Fibroblast of lung (primary cell): ENCODE results near the gene VCAM1. TPM values are rescaled to one million over a fixed set of nuclear protein-coding genes. Genes with fewer than 3 reads are reported as not detected.

ENCODE experiments used
- DNase-seq, 2 donors: peaks; one replicate each; pipeline versions ENCODE4 v3.0.0 to v3.0.0-alpha.2; 2010; ENCODE audit warnings: low read depth in 2 of 2
- H2AFZ ChIP-seq: 2 replicates; pipeline ENCODE4 v1.5.1; 2012; ENCODE audit warnings: low read length, control low read depth, inconsistent platforms
- H3K27ac ChIP-seq: 2 replicates; pipeline ENCODE4 v1.5.1; 2011; ENCODE audit warnings: low read length, control low read depth; ENCODE audit not compliant: insufficient read depth
- H3K27me3 ChIP-seq: 2 replicates; pipeline ENCODE4 v1.5.1; 2011; ENCODE audit warnings: mild to moderate bottlenecking, low read length; ENCODE audit not compliant: control insufficient read depth, insufficient read depth
- H3K36me3 ChIP-seq: 2 replicates; pipeline ENCODE4 v1.5.1; 2011; ENCODE audit warnings: low read length; ENCODE audit not compliant: control insufficient read depth, insufficient read depth
- H3K4me1 ChIP-seq: 2 replicates; pipeline ENCODE4 v1.5.1; 2011; ENCODE audit warnings: low read length; ENCODE audit not compliant: control insufficient read depth, insufficient read depth; ENCODE audit errors: extremely low read depth
- H3K4me2 ChIP-seq: 2 replicates; pipeline ENCODE4 v1.5.1; 2011; ENCODE audit warnings: low read length, control low read depth; ENCODE audit not compliant: insufficient read depth; ENCODE audit errors: extremely low read depth
- H3K4me3 ChIP-seq, 4 experiments: fragments of 200-600 bp in 1 of 4; sonication (generic) in 1 of 4; replicated peaks in 1 of 4; 2 replicates each; pipeline ENCODE4 v1.5.1; 2011 to 2016; ENCODE audit warnings: low read length in 4 of 4, low read depth in 3 of 4, mild to moderate bottlenecking in 3 of 4, control low read depth in 2 of 4, inconsistent platforms in 1 of 4, mixed read lengths in 1 of 4; ENCODE audit not compliant: insufficient read depth in 1 of 4; ENCODE audit errors: control extremely low read depth in 1 of 4
- H3K79me2 ChIP-seq: 2 replicates; pipeline ENCODE4 v1.5.1; 2012; ENCODE audit warnings: mild to moderate bottlenecking, low read length, inconsistent platforms; ENCODE audit not compliant: control insufficient read depth, insufficient read depth
- H3K9ac ChIP-seq: 2 replicates; pipeline ENCODE4 v1.5.1; 2011; ENCODE audit warnings: mild to moderate bottlenecking, low read length, control low read depth; ENCODE audit not compliant: insufficient read depth
- H3K9me3 ChIP-seq: 2 replicates; pipeline ENCODE4 v1.5.1; 2012; ENCODE audit warnings: low read depth, low read length; ENCODE audit not compliant: control insufficient read depth, insufficient read depth
- H4K20me1 ChIP-seq: 2 replicates; pipeline ENCODE4 v1.5.1; 2011; ENCODE audit warnings: low read length; ENCODE audit not compliant: control insufficient read depth, insufficient read depth; ENCODE audit errors: extremely low read depth
- CTCF ChIP-seq, 2 donors: IDR thresholded peaks in 1 of 2; conservative IDR thresholded peaks in 1 of 2; 1 replicate in 1 of 2; 2 replicates in 1 of 2; pipeline ENCODE4 v1.5.1; 2011 to 2012; ENCODE audit warnings: low read length in 2 of 2, control low read depth in 1 of 2, inconsistent platforms in 1 of 2, low read depth in 1 of 2, mild to moderate bottlenecking in 1 of 2
- EZH2 ChIP-seq: IDR thresholded peaks from 2 replicates; pipeline ENCODE4 v1.5.1; 2012; ENCODE audit warnings: low read length, control low read depth, mild to moderate bottlenecking; ENCODE audit errors: missing control alignments
- polyA plus RNA-seq, 2 donors: library from polyadenylated mRNA; depleted of rRNA in 1 of 2; stranded (reverse) in 1 of 2; unstranded in 1 of 2; fragments of >200 nt; gene quantifications; 2 replicates each; pipeline ENCODE4 v1.2.1, GENCODE V29; 2011 to 2012; ENCODE audit warnings: missing spikeins in 1 of 2
- total RNA-seq: library from RNA; depleted of rRNA; stranded (reverse); fragments of >200 nt; gene quantifications from 2 replicates; pipeline ENCODE4 v1.2.1, GENCODE V29; 2014

Gene VCAM1
- total and polyA plus RNA-seq, 2 donors (not counting 1 experiment from before 2014, with no cell fraction given): 0.92 to 14.9 TPM

DNA sequence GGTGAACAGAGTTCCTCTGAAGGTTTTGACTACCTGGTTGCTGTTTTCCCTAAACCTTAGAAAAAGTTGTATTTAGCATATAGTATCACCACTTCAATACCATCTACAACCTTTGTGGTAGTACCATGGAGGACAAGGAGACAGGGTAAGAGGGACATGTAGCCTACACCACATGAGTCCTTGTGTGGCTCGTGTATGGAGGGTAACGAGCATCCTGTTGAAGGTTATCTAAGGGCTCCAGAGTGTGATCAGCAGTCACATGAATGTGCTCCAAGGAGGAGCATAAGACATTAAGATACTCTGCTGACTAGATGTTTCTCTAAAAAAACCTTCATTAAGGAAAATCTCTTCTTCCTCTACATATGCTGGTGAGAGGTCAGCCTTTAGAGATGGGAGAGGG, 67.3 kb downstream of the VCAM1 start:
- H4K20me1 ChIP-seq: no peaks in the 10 kb centered on the region
- H3K4me1 ChIP-seq: no peaks in the 10 kb centered on the region
- H3K4me2 ChIP-seq: no peak overlapping the region
- DNase-seq: no peak
- no peaks in the 10 kb centered on the region for H3K36me3 ChIP-seq
- no peak overlapping the region for H3K9ac ChIP-seq
- H2AFZ ChIP-seq: no peak overlapping the region
- H3K4me3 ChIP-seq: no peak overlapping the region
- H3K27ac ChIP-seq: no peak overlapping the region
- no peak for TF ChIP-seq EZH2
- no peak for TF ChIP-seq CTCF (conservative IDR thresholded peaks at IDR 0.05 in 1 of 2, IDR thresholded peaks at IDR 0.05 in 1 of 2; ENCODE audit: low read depth in 1 of 2, low read length in 2 of 2)
- no peaks in the 10 kb centered on the region for H3K9me3 ChIP-seq
- H3K79me2 ChIP-seq: no peaks in the 10 kb centered on the region
- no peaks in the 10 kb centered on the region for H3K27me3 ChIP-seq

Other genes with a start within 250 kb of the VCAM1 start
- gene GPR88, start 181.6 kb upstream of the VCAM1 start, total RNA-seq: under 0.01 TPM in 1 of 2 replicates, not detected in the other
- gene GPR88, start 181.6 kb upstream of the VCAM1 start, polyA plus RNA-seq: 0.05 TPM in 1 of 2 replicates, not detected in the other
- 18.5 and 22.1 TPM in 2 replicates for gene EXTL2, start 175.1 kb downstream of the VCAM1 start, total RNA-seq
- gene EXTL2, start 175.1 kb downstream of the VCAM1 start, polyA plus RNA-seq: 25.2 and 43.7 TPM in 2 replicates
- 23.1 and 26.7 TPM in 2 replicates for gene SLC30A7, start 176.3 kb downstream of the VCAM1 start, total RNA-seq
- 24.7 and 37.4 TPM in 2 replicates for gene SLC30A7, start 176.3 kb downstream of the VCAM1 start, polyA plus RNA-seq